Measurements from ENCODE around the gene TREH. TPM values are rescaled to one million over a fixed set of nuclear protein-coding genes. Genes with fewer than 3 reads are reported as not detected.
"Not testable (repeated sequence)": the region's sequence is repeated elsewhere in the genome, so short reads cannot be mapped to it uniquely, and the experiment has no call there.

TREH gene
- total and polyA plus RNA-seq, 2 of the 8 experiments (the other 6 are each of a cell fraction or from before 2014, with no cell fraction given), result 0.03 TPM; not detected in 1

GRCh38 chr11:118682939-118683338, 3.5 kb upstream of the TREH start:
- DNase-seq (ENCODE audit: low read depth in 1 of 2, low spot score in 2 of 2); H2BK15ac ChIP-seq (ENCODE audit: low read length); FAIRE-seq; H3K79me2 ChIP-seq (ENCODE audit: control insufficient read depth in 1 of 2, insufficient read depth in 2 of 2, low read length in 2 of 2); H4K91ac ChIP-seq (replicated peaks; ENCODE audit: insufficient read length, low read length); H3K36me3 ChIP-seq (ENCODE audit: control insufficient read depth in 2 of 4, insufficient read depth in 4 of 4, low read length in 3 of 4); H3K4ac ChIP-seq (replicated peaks; ENCODE audit: insufficient read length, low read depth, low read length); H3K4me3 ChIP-seq (ENCODE audit: extremely low read depth in 1 of 4, insufficient read depth in 2 of 4, low read depth in 3 of 4, low read length in 4 of 4); H2BK120ac ChIP-seq (replicated peaks; ENCODE audit: low read depth, low read length); H3K23me2 ChIP-seq (ENCODE audit: low read depth, low read length); H3K27me3 ChIP-seq (replicated peaks in 1 of 4; ENCODE audit: control insufficient read depth in 3 of 4, extremely low read depth in 1 of 4, insufficient read depth in 3 of 4, low read length in 3 of 4); CTCF ChIA-PET (ENCODE audit: partially characterized antibody); H2BK20ac ChIP-seq (ENCODE audit: low read length); H3K14ac ChIP-seq (ENCODE audit: insufficient read length); H3K4me1 ChIP-seq (replicated peaks in 1 of 4; ENCODE audit: control insufficient read depth in 3 of 4, insufficient read depth in 4 of 4, low read length in 3 of 4); H2AFZ ChIP-seq (ENCODE audit: low read length); POLR2A ChIA-PET (ENCODE audit: partially characterized antibody); H2BK5ac ChIP-seq (ENCODE audit: low read depth, low read length); H3K56ac ChIP-seq (replicated peaks; ENCODE audit: insufficient read length, low read depth, low read length); H3K23ac ChIP-seq (ENCODE audit: insufficient read length); H4K5ac ChIP-seq (ENCODE audit: insufficient read length, low read depth, low read length); H4K8ac ChIP-seq (ENCODE audit: extremely low read depth, insufficient read depth, low read length); H3K9me3 ChIP-seq (ENCODE audit: insufficient read depth in 2 of 2, low read depth in 1 of 2, low read length in 1 of 2); H3K18ac ChIP-seq (ENCODE audit: extremely low read depth, low read length); H3K27ac ChIP-seq (ENCODE audit: low read depth, low read length); H2BK12ac ChIP-seq (ENCODE audit: low read depth, low read length); H2AK5ac ChIP-seq (ENCODE audit: low read depth, low read length); H3K9ac ChIP-seq (replicated peaks in 1 of 4; ENCODE audit: extremely low read depth in 1 of 4, low read depth in 3 of 4, low read length in 3 of 4); H4K20me1 ChIP-seq (replicated peaks in 1 of 2; ENCODE audit: control insufficient read depth in 1 of 2, insufficient read depth in 2 of 2, low read length in 2 of 2); H3K79me1 ChIP-seq (ENCODE audit: low read depth, low read length); H3K4me2 ChIP-seq (ENCODE audit: insufficient read depth in 1 of 2, low read depth in 2 of 2, low read length in 2 of 2): not testable (repeated sequence)
- 91% methylated on average over 6 of the region's 6 CpGs; no CpG with 5 or more reads in 1 of the 2 experiments for WGBS, 2 experiments (ENCODE audit: extremely low coverage in 1 of 2, insufficient coverage in 1 of 2, insufficient read length in 1 of 2, insufficient replicate concordance in 2 of 2, low coverage in 1 of 2, low lambda C conversion rate in 2 of 2, missing lambda C conversion rate in 1 of 2)
